VCaP (cell line): Measurements from ENCODE around the gene PSMB8.
"Not testable (repeated sequence)": the region's sequence is repeated elsewhere in the genome, so short reads cannot be mapped to it uniquely, and the experiment has no call there.

ENCODE experiments used
- H3K27ac ChIP-seq: fragments of 450-650 bp; 2 replicates; pipeline ENCODE4 v1.5.1; 2017
- CTCF ChIP-seq: fragments of 450-650 bp; conservative IDR thresholded peaks from 2 replicates; pipeline ENCODE4 v1.5.1; 2017; ENCODE audit warnings: mild to moderate bottlenecking, moderate library complexity

PSMB8 gene

GRCh38 chr6:32816746-32817204, 27.1 kb downstream of the PSMB8 start, which contains the start of gene HLA-DOB:
Gene HLA-DOB (minus strand): TSS chr6:32817002. CDS start chr6:32816951, 51 bp downstream.
- no peak for TF ChIP-seq CTCF
- H3K27ac ChIP-seq, result no peak within 1 kb of the TSS

- no peak for TF ChIP-seq CTCF
- no peak overlapping the region for H3K27ac ChIP-seq
Measured at GRCh38 chr6:32815996-32816395, 27.9 kb downstream of the PSMB8 start.

- no peak overlapping the region for H3K27ac ChIP-seq
- TF ChIP-seq CTCF, result no peak
Measured at GRCh38 chr6:32815115-32815514, 28.7 kb downstream of the PSMB8 start.

- no peak overlapping the region for H3K27ac ChIP-seq
- no peak for TF ChIP-seq CTCF
Measured at GRCh38 chr6:32814145-32814544, 29.7 kb downstream of the PSMB8 start.

- no peak for TF ChIP-seq CTCF
- no peak overlapping the region for H3K27ac ChIP-seq
Measured at GRCh38 chr6:32809171-32809570, 34.7 kb downstream of the PSMB8 start.

- no peak overlapping the region for H3K27ac ChIP-seq
- no peak for TF ChIP-seq CTCF
Measured at GRCh38 chr6:32807020-32807580, 36.7 kb downstream of the PSMB8 start.

GRCh38 chr6:32805404-32805803, 38.4 kb downstream of the PSMB8 start:
- H3K27ac ChIP-seq, result not testable (repeated sequence)

- no peak for TF ChIP-seq CTCF
Measured at GRCh38 chr6:32803416-32803815, 40.4 kb downstream of the PSMB8 start.

More at GRCh38 chr6:32803416-32803815, 40.4 kb downstream of the PSMB8 start:
- no peak overlapping the region for H3K27ac ChIP-seq
